Ishikawa (cell line): Measurements from ENCODE around the gene DOLPP1.

Experiments
- CEBPB ChIP-seq: IDR thresholded peaks from 2 replicates; pipeline ENCODE4 v1.6.1; 2012
- CREB1 ChIP-seq: IDR thresholded peaks from 2 replicates; pipeline ENCODE4 v1.6.1; 2012; ENCODE audit warnings: low read depth
- EGR1 ChIP-seq: IDR thresholded peaks from 2 replicates; pipeline ENCODE4 v1.6.1; 2012
- EP300 ChIP-seq: IDR thresholded peaks from 2 replicates; pipeline ENCODE4 v1.6.1; 2012; ENCODE audit warnings: borderline replicate concordance
- FOXM1 ChIP-seq: IDR thresholded peaks from 2 replicates; pipeline ENCODE4 v1.6.1; 2012; ENCODE audit warnings: low read depth, borderline replicate concordance
- MAX ChIP-seq: IDR thresholded peaks from 2 replicates; pipeline ENCODE4 v1.6.1; 2012
- NFIC ChIP-seq: IDR thresholded peaks from 2 replicates; pipeline ENCODE4 v1.6.1; 2012
- RAD21 ChIP-seq: IDR thresholded peaks from 2 replicates; pipeline ENCODE4 v1.6.1; 2012; ENCODE audit warnings: low read depth
- TAF1 ChIP-seq: IDR thresholded peaks from 2 replicates; pipeline ENCODE4 v1.6.1; 2012; ENCODE audit warnings: low read depth, mild to moderate bottlenecking
- TCF12 ChIP-seq: IDR thresholded peaks from 2 replicates; pipeline ENCODE4 v1.6.1; 2012; ENCODE audit warnings: low read depth
- TEAD4 ChIP-seq: IDR thresholded peaks from 2 replicates; pipeline ENCODE4 v1.6.1; 2012
- USF1 ChIP-seq: IDR thresholded peaks from 2 replicates; pipeline ENCODE4 v1.6.1; 2012
- YY1 ChIP-seq: IDR thresholded peaks from 2 replicates; pipeline ENCODE4 v1.6.1; 2012; ENCODE audit warnings: low read depth
- ZBTB7A ChIP-seq: IDR thresholded peaks from 2 replicates; pipeline ENCODE4 v1.6.1; 2012; ENCODE audit warnings: low read depth
- TF ChIP-seq, protein P1 (sequence below): IDR thresholded peaks from 2 replicates; pipeline ENCODE4 v1.6.1; 2012; ENCODE audit warnings: low read depth, mild to moderate bottlenecking

The DOLPP1 gene

GRCh38 chr9:129108083-129108804 lies 27.3 kb downstream of the DOLPP1 start:
- TF ChIP-seq YY1 (no peak), MAX (no peak), CEBPB (no peak), TCF12 (no peak), USF1 (no peak), CREB1 (no peak), NFIC (no peak), FOXM1 (no peak), RAD21 (no peak)

GRCh38 chr9:129108805-129109536 lies 28.1 kb downstream of the DOLPP1 start:
- TF ChIP-seq ZBTB7A (no peak), EGR1 (no peak), TCF12 (0 out of 2 replicates have a peak, but pooled peaks have one; percentile 19), CREB1 (no peak), NFIC (peak; percentile 89)

GRCh38 chr9:129109537-129109903 lies 28.6 kb downstream of the DOLPP1 start:
- TF ChIP-seq TAF1 (no peak), RAD21 (no peak), FOXM1 (no peak), MAX (no peak), TCF12 (no peak), YY1 (no peak), CEBPB (no peak), CREB1 (no peak), ZBTB7A (no peak), EP300 (no peak), TEAD4 (no peak), NFIC (no peak), USF1 (no peak), EGR1 (no peak)
- TF ChIP-seq, protein P1, sequence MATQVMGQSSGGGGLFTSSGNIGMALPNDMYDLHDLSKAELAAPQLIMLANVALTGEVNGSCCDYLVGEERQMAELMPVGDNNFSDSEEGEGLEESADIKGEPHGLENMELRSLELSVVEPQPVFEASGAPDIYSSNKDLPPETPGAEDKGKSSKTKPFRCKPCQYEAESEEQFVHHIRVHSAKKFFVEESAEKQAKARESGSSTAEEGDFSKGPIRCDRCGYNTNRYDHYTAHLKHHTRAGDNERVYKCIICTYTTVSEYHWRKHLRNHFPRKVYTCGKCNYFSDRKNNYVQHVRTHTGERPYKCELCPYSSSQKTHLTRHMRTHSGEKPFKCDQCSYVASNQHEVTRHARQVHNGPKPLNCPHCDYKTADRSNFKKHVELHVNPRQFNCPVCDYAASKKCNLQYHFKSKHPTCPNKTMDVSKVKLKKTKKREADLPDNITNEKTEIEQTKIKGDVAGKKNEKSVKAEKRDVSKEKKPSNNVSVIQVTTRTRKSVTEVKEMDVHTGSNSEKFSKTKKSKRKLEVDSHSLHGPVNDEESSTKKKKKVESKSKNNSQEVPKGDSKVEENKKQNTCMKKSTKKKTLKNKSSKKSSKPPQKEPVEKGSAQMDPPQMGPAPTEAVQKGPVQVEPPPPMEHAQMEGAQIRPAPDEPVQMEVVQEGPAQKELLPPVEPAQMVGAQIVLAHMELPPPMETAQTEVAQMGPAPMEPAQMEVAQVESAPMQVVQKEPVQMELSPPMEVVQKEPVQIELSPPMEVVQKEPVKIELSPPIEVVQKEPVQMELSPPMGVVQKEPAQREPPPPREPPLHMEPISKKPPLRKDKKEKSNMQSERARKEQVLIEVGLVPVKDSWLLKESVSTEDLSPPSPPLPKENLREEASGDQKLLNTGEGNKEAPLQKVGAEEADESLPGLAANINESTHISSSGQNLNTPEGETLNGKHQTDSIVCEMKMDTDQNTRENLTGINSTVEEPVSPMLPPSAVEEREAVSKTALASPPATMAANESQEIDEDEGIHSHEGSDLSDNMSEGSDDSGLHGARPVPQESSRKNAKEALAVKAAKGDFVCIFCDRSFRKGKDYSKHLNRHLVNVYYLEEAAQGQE: no peak

GRCh38 chr9:129109952-129110739 lies 29.2 kb downstream of the DOLPP1 start:
- TF ChIP-seq TCF12 (peak; percentile 28; the same call in 1 of the 2 replicates), ZBTB7A (peak; percentile 81; the same call in 1 of the 2 replicates), FOXM1 (no peak)

- TF ChIP-seq FOXM1: no peak
- TF ChIP-seq ZBTB7A: no peak
- TF ChIP-seq USF1: 0 out of 2 replicates have a peak, but pooled peaks have one; percentile 8
- TF ChIP-seq, protein P1: no peak
- TF ChIP-seq TEAD4: no peak
- peak; percentile 65; the same call in 1 of the 2 replicates for TF ChIP-seq EGR1
- peak; percentile 97 for TF ChIP-seq YY1
- TF ChIP-seq TAF1: peak; percentile 58; the same call in 1 of the 2 replicates
- TF ChIP-seq MAX: peak; percentile 89
- TF ChIP-seq RAD21: no peak
- no peak; the same call in 1 of the 2 replicates for TF ChIP-seq CEBPB
- TF ChIP-seq TCF12: no peak
- TF ChIP-seq NFIC: no peak
- peak; percentile 14; the same call in 1 of the 2 replicates for TF ChIP-seq EP300
- TF ChIP-seq CREB1: no peak
Observed at GRCh38 chr9:129110740-129111527, 30.0 kb downstream of the DOLPP1 start, which contains the start of the genes CRAT and PTPA. TSS of gene CRAT (minus strand) at chr9:129110793. CDS start at chr9:129110509, 284 bp downstream. TSS of gene PTPA (plus strand) at chr9:129111415. CDS start at chr9:129111601, 186 bp downstream.
